Stomach (tissue), 9 donors: ENCODE results near the gene NCKIPSD. TPM values are rescaled to one million over a fixed set of nuclear protein-coding genes. Genes with fewer than 3 reads are reported as not detected.
"Not testable (repeated sequence)": the region's sequence is repeated elsewhere in the genome, so short reads cannot be mapped to it uniquely, and the experiment has no call there.

Experiments
- DNase-seq, 2 donors: peaks; one replicate each; pipeline versions ENCODE4 v3.0.0 to v3.0.0-alpha.2; 2013 to 2019
- H3K27ac ChIP-seq, 5 donors: fragments of 200-600 bp in 4 of 5; sonication (generic) in 4 of 5; one replicate each; pipeline ENCODE4 v1.5.1; 2013 to 2019; ENCODE audit warnings: mild to moderate bottlenecking in 1 of 5, moderate library complexity in 1 of 5
- H3K27me3 ChIP-seq, 3 donors: fragments of 200-600 bp; sonication (generic); one replicate each; pipeline ENCODE4 v1.5.1; 2017 to 2019; ENCODE audit warnings: mixed run types in 1 of 3
- H3K36me3 ChIP-seq, 4 donors: fragments of 200-600 bp; sonication (generic); 1 replicate in 3 of 4; 2 replicates in 1 of 4; pipeline ENCODE4 v1.5.1; 2016 to 2019
- H3K4me1 ChIP-seq, 4 donors: fragments of 200-600 bp; sonication (generic); one replicate each; pipeline ENCODE4 v1.5.1; 2016 to 2019
- H3K4me3 ChIP-seq, 4 donors: fragments of 200-600 bp; sonication (generic) in 3 of 4; one replicate each; pipeline ENCODE4 v1.5.1; 2016 to 2019; ENCODE audit warnings: mild to moderate bottlenecking in 1 of 4
- H3K9me3 ChIP-seq, 4 donors: fragments of 200-600 bp; sonication (generic); one replicate each; pipeline ENCODE4 v1.5.1; 2016 to 2019
- EP300 ChIP-seq: sonication (generic); formaldehyde crosslinking; IDR thresholded peaks from one replicate; pipeline ENCODE4 v1.6.1; 2017; ENCODE audit warnings: antibody characterized with exemption
- POLR2A ChIP-seq, 4 donors: fragments of 450-650 bp; IDR thresholded peaks; one replicate each; pipeline ENCODE4 v1.6.1; 2016; ENCODE audit warnings: antibody characterized with exemption in 4 of 4, control low read depth in 2 of 4, mild to moderate bottlenecking in 1 of 4, moderate library complexity in 1 of 4
- POLR2AphosphoS5 ChIP-seq, 3 donors: sonication (generic); formaldehyde crosslinking; IDR thresholded peaks; one replicate each; pipeline ENCODE4 v1.6.1; 2016; ENCODE audit warnings: antibody characterized with exemption in 3 of 3
- WGBS, 5 donors: extraction: QIAGEN DNeasy Blood & Tissue Kit in 3 of 5; methylation state at CpG; one replicate each; pipeline versions ENCODE4 v1.1.5 to v1.1.7; 2013 to 2018; 5-methylcytosine and 5-hydroxymethylcytosine counted together
- intact Hi-C: fragments of 100-400 bp; cut with DNase I; formaldehyde crosslinking; loops from one replicate; pipeline ENCODE4 v1.15.1; 2023; ENCODE audit warnings: low total_unique reads
- polyA plus RNA-seq, 3 donors: library from polyadenylated mRNA; stranded (reverse); fragments of 200-250 nt; gene quantifications; one replicate each; pipeline ENCODE4 v1.2.3, GENCODE V29; 2013
- total RNA-seq, 5 donors: library from RNA; depleted of rRNA; stranded (reverse); fragments of >200 nt; gene quantifications; one replicate each; pipeline versions ENCODE4 v1.1.0 to v1.2.3, GENCODE V29; 2014 to 2016
- TF ChIP-seq, protein P1 (sequence below), 7 experiments: fragments of 450-650 bp in 4 of 7; fragments of 200-600 bp in 3 of 7; sonication (generic) in 3 of 7; IDR thresholded peaks; one replicate each; pipeline ENCODE4 v1.5.1; 2016 to 2019; ENCODE audit warnings: antibody characterized with exemption in 7 of 7, control low read depth in 2 of 7, mild to moderate bottlenecking in 1 of 7
- donor health status: healthy with polysubstance abuse.
- donor health status: Bipolar disorder and iron deficiency.
- donor health status: healthy.

NCKIPSD gene
- total and polyA plus RNA-seq, 8 donors: 6.1 to 46.7 (median 17.4) TPM

GRCh38 chr3:48723725-48724124 is 38.0 kb upstream of the NCKIPSD start:
- H3K36me3 ChIP-seq: no peaks in the 10 kb centered on the region
- TF ChIP-seq EP300: no peak
- intact Hi-C loops: no loop called here
- WGBS, 5 donors: 84 to 89% (median 89%) methylated on average over 7 of the region's 7 CpGs
- no peaks in the 10 kb centered on the region for H3K9me3 ChIP-seq
- no peak for DNase-seq
- H3K4me3 ChIP-seq: no peak overlapping the region
- peaks cover 0 to 21% (median 9%) of the 10 kb centered on the region in 4 donors for H3K4me1 ChIP-seq
- H3K27me3 ChIP-seq: no peaks in the 10 kb centered on the region
- H3K27ac ChIP-seq: no peak overlapping the region

- 66 to 77% (median 70%) methylated on average over 3 of the region's 3 CpGs for WGBS, 5 donors
- DNase-seq, intact Hi-C loops, H3K27me3 ChIP-seq, H3K36me3 ChIP-seq, H3K27ac ChIP-seq, H3K4me3 ChIP-seq, H3K9me3 ChIP-seq: not testable (repeated sequence)
- peaks cover 0 to 21% (median 9%) of the 10 kb centered on the region in 4 donors for H3K4me1 ChIP-seq
These were observed 37.6 kb upstream of the NCKIPSD start for GRCh38 chr3:48723293-48723692.

GRCh38 chr3:48716982-48717746 is 31.4 kb upstream of the NCKIPSD start, which contains the start of gene IP6K2:
Gene IP6K2, minus strand, starts transcription at chr3:48717221. Its CDS starts 21,930 bp downstream, at chr3:48695291.
- intact Hi-C loops: no loop called here
- 1 to 3% (median 1%) methylated on average over 19 to 38 of the region's 38 CpGs for WGBS, 5 donors
- peaks cover 0 to 31% (median 21%) of the 10 kb centered on the region in 4 donors for H3K36me3 ChIP-seq
- DNase-seq: peak; percentile 99 to 100
- peaks cover 36 to 68% (median 46%) of the 10 kb centered on the region in 4 donors for H3K4me1 ChIP-seq
- H3K9me3 ChIP-seq: no peaks in the 10 kb centered on the region
- H3K27me3 ChIP-seq: no peaks in the 10 kb centered on the region
- TF ChIP-seq, protein P1, sequence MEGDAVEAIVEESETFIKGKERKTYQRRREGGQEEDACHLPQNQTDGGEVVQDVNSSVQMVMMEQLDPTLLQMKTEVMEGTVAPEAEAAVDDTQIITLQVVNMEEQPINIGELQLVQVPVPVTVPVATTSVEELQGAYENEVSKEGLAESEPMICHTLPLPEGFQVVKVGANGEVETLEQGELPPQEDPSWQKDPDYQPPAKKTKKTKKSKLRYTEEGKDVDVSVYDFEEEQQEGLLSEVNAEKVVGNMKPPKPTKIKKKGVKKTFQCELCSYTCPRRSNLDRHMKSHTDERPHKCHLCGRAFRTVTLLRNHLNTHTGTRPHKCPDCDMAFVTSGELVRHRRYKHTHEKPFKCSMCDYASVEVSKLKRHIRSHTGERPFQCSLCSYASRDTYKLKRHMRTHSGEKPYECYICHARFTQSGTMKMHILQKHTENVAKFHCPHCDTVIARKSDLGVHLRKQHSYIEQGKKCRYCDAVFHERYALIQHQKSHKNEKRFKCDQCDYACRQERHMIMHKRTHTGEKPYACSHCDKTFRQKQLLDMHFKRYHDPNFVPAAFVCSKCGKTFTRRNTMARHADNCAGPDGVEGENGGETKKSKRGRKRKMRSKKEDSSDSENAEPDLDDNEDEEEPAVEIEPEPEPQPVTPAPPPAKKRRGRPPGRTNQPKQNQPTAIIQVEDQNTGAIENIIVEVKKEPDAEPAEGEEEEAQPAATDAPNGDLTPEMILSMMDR (IDR thresholded peaks at IDR 0.05): peak in 1 of 7 experiments; percentile 6
- TF ChIP-seq POLR2AphosphoS5 (IDR thresholded peaks at IDR 0.05) (peak; percentile 81 to 95 (median 85)), EP300 (no peak), POLR2A (IDR thresholded peaks at IDR 0.05) (peak in 1 of 4 donors; percentile 67)
- peak within 1 kb of the TSS; percentile 70 to 95 (median 83) for H3K4me3 ChIP-seq
- H3K27ac ChIP-seq: peak within 1 kb of the TSS; percentile 82 to 94 (median 89)

- no peak for TF ChIP-seq POLR2A (IDR thresholded peaks at IDR 0.05)
- TF ChIP-seq, protein P1 (IDR thresholded peaks at IDR 0.05): no peak
- no peak for TF ChIP-seq EP300
- TF ChIP-seq POLR2AphosphoS5 (IDR thresholded peaks at IDR 0.05): no peak
These were observed 30.8 kb upstream of the NCKIPSD start for GRCh38 chr3:48716508-48716981.

DNA sequence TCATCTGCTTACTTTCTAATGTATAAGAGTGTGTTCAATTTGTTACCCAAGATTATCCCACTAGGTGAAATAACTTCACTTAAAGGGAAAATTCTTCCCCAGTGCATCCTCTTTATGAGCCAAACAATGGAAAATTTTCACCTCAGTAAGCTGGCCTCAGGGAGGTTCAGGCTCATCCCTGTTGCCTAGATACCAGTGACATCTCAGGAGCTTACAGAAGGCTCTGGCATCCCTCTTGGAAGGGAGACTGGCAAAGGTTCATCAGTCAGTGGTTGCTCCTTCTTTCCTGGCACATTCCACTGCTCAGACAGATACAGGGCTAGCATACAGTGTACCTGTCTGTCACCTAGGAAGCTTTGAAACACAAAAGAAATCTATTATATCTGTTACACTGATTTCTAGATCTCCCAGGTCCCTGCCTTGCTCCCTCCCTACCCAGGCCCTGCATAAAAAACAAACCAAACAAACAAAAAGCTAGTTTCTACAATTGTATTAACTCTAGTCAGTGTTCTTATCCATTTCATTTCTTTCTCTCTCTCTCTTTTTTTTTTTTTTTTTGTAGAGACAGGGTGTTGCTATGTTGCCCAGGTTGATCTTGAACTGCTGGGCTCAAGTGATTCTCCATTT is 29.6 kb upstream of the NCKIPSD start:
- intact Hi-C loops: no loop called here
- TF ChIP-seq POLR2AphosphoS5 (IDR thresholded peaks at IDR 0.05) (no peak), EP300 (no peak), POLR2A (IDR thresholded peaks at IDR 0.05) (no peak)
- TF ChIP-seq, protein P1 (IDR thresholded peaks at IDR 0.05): no peak
- Histone ChIP-seq H3K36me3 (peaks cover 9 to 47% (median 37%) of the 10 kb centered on the region in 4 donors), H3K4me1 (peaks cover 36 to 68% (median 53%) of the 10 kb centered on the region in 4 donors), H3K27me3 (no peaks in the 10 kb centered on the region), H3K9me3 (no peaks in the 10 kb centered on the region), H3K4me3 (peak overlapping the region in 3 of 4 donors; percentile 72 to 95 (median 94)), H3K27ac (peak overlapping the region in 1 of 5 donors; percentile 18)
- DNase-seq: peak in 1 of 2 donors; percentile 49

More at GRCh38 chr3:48716508-48716981, 30.8 kb upstream of the NCKIPSD start:
- Histone ChIP-seq H3K27ac (peak overlapping the region; percentile 82 to 94 (median 89)), H3K4me3 (peak overlapping the region; percentile 70 to 95 (median 83)), H3K4me1 (peaks cover 33 to 69% (median 50%) of the 10 kb centered on the region in 4 donors), H3K27me3 (no peaks in the 10 kb centered on the region), H3K36me3 (peaks cover 0 to 35% (median 25%) of the 10 kb centered on the region in 4 donors), H3K9me3 (no peaks in the 10 kb centered on the region)
- intact Hi-C loops: no loop called here
- peak in 1 of 2 donors; percentile 76 for DNase-seq
- 0 to 2% (median 1%) methylated on average over 15 to 16 of the region's 16 CpGs for WGBS, 5 donors
